ENCODE data around the gene TRIP12.
A peak's percentile ranks its signal among the peaks of the same experiment; 100 is the strongest.
"Not testable (repeated sequence)": the region's sequence is repeated elsewhere in the genome, so short reads cannot be mapped to it uniquely, and the experiment has no call there.

The TRIP12 gene

DNA sequence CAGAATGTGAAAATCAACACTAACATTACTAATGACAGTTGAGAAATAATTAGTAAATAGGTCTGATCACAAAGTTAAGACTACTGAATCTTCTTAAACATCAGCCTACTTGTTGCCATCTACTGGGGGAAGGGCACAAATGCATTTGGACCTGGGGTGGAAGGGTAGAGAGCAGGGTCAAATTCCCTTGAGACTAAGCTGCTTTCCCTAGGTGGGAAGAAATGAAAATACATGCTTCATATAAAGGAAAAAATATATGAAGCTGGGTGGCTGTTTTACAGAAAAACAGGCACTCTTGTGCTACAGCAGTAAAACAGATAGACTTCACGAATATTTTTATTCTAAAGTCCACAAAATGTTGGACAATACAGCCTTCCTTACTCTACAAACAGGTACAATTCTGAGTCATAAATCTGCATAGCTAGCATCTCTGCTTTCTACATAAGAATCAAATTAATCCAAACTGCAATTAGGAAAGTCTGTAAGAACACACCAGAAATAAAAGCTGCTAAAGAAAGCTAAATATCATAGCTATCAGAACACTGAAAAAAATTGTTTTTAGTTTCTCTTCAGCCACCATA lies 10.9 kb downstream of the TRIP12 start:
- no peak overlapping the region for H3K4me3 ChIP-seq (ENCODE audit: low read depth, low read length)
- no peak for DNase-seq (ENCODE audit: low read depth, low spot score)
- CTCF ChIA-PET = interaction anchor here (1.2 to 3.4 kb wide), 3 partner anchors 10 to 249 kb away, joined by 4 to 12 read pairs (median 5); no protein-coding TSS in a partner anchor
- POLR2A ChIA-PET = interaction anchor here (0.6 to 1.3 kb wide), 4 partner anchors 8 to 11 kb away, joined by 3 to 5 read pairs (median 4); partner anchors contain the start of gene TRIP12
- TF ChIP-seq, protein P1, sequence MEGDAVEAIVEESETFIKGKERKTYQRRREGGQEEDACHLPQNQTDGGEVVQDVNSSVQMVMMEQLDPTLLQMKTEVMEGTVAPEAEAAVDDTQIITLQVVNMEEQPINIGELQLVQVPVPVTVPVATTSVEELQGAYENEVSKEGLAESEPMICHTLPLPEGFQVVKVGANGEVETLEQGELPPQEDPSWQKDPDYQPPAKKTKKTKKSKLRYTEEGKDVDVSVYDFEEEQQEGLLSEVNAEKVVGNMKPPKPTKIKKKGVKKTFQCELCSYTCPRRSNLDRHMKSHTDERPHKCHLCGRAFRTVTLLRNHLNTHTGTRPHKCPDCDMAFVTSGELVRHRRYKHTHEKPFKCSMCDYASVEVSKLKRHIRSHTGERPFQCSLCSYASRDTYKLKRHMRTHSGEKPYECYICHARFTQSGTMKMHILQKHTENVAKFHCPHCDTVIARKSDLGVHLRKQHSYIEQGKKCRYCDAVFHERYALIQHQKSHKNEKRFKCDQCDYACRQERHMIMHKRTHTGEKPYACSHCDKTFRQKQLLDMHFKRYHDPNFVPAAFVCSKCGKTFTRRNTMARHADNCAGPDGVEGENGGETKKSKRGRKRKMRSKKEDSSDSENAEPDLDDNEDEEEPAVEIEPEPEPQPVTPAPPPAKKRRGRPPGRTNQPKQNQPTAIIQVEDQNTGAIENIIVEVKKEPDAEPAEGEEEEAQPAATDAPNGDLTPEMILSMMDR (IDR thresholded peaks at IDR 0.05; ENCODE audit: insufficient read depth, low read length, missing control alignments) = peak; percentile 9

- H3K4me3 ChIP-seq (ENCODE audit: low read depth, low read length) = no peak overlapping the region
- ChIA-PET POLR2A (interaction anchor here (1.1 kb wide), 1 partner anchor 11 kb away, joined by 4 read pairs; the partner anchor contains the start of gene TRIP12), CTCF (interaction anchor here (0.8 to 3.4 kb wide), 3 partner anchors 10 to 250 kb away, joined by 5 to 12 read pairs (median 5); no protein-coding TSS in a partner anchor)
- DNase-seq (ENCODE audit: low read depth, low spot score) = no peak
- TF ChIP-seq, protein P1 (IDR thresholded peaks at IDR 0.05; ENCODE audit: insufficient read depth, low read length, missing control alignments) = no peak
Observed at GRCh38 chr2:229910147-229910831, 11.5 kb downstream of the TRIP12 start.

DNA sequence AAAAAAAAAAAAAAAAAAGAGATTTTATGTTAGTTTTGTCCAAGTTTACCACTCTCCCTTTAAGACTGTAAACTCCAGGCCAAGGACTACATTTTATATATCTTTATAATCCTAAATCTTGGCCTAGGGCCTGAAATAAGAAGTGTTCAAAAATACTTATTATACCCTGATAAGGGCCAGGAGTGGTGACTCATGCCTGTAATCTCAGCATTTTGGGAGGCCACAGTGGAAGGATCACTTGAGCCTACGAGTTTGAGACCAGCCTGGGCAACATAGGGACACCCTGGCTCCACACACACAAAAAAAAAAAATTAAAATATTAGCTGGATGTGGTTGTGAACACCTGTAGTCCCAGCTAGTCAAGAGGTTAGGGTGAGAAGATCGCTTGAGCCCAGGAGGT lies 12.7 kb downstream of the TRIP12 start:
- no peak overlapping the region for H3K4me3 ChIP-seq (ENCODE audit: low read depth, low read length)
- ChIA-PET POLR2A (interaction anchor here (0.7 kb wide), 1 partner anchor 18 kb away, joined by 5 read pairs; no protein-coding TSS in a partner anchor), CTCF (no interaction called here)
- TF ChIP-seq, protein P1 (IDR thresholded peaks at IDR 0.05; ENCODE audit: insufficient read depth, low read length, missing control alignments) = no peak
- no peak for DNase-seq (ENCODE audit: low read depth, low spot score)

- H3K4me3 ChIP-seq (ENCODE audit: low read depth, low read length) = no peak overlapping the region
- ChIA-PET CTCF (interaction anchor here (1.0 kb wide), 1 partner anchor 104 kb away, joined by 3 read pairs; no protein-coding TSS in a partner anchor), POLR2A (no interaction called here)
- DNase-seq (ENCODE audit: low read depth, low spot score) = no peak
- TF ChIP-seq, protein P1 (IDR thresholded peaks at IDR 0.05; ENCODE audit: insufficient read depth, low read length, missing control alignments) = no peak
Observed at GRCh38 chr2:229905601-229906000, 16.2 kb downstream of the TRIP12 start.

GRCh38 chr2:229903037-229903436 lies 18.8 kb downstream of the TRIP12 start:
- ChIA-PET CTCF (interaction anchor here (1.2 kb wide), 1 partner anchor 257 kb away, joined by 3 read pairs; no protein-coding TSS in a partner anchor), POLR2A (no interaction called here)
- TF ChIP-seq, protein P1 (IDR thresholded peaks at IDR 0.05; ENCODE audit: insufficient read depth, low read length, missing control alignments) = no peak
- no peak overlapping the region for H3K4me3 ChIP-seq (ENCODE audit: low read depth, low read length)
- DNase-seq (ENCODE audit: low read depth, low spot score) = no peak

- TF ChIP-seq, protein P1 (IDR thresholded peaks at IDR 0.05; ENCODE audit: insufficient read depth, low read length, missing control alignments) = no peak
- CTCF ChIA-PET = interaction anchor here (1.2 kb wide), 2 partner anchors 100 to 258 kb away, joined by 3 read pairs; no protein-coding TSS in a partner anchor
- no peak overlapping the region for H3K4me3 ChIP-seq (ENCODE audit: low read depth, low read length)
- POLR2A ChIA-PET = interaction anchor here (1.5 kb wide), 1 partner anchor 19 kb away, joined by 4 read pairs; the partner anchor contains the start of gene TRIP12
- peak; percentile 17 for DNase-seq (ENCODE audit: low read depth, low spot score)
Observed at GRCh38 chr2:229901819-229902218, 20.0 kb downstream of the TRIP12 start.

DNA sequence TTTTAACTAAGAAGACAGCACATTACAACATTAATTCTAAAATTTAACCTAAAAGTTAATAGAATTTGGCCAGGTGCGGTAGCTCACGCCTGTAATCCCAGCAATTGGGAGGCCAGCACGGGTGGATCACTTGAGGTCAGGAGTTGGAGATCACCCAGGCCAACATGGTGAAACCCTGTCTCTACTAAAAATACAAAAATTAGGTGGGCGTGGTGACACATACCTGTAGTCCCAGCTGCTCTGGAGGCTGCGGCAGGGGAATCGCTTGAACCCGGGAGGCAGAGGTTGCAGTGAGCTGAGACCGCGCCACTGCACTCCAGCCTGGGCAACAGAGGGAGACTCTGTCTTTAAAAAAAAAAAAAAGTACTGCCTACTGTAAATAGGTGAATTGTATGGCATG lies 21.3 kb downstream of the TRIP12 start:
- POLR2A ChIA-PET = interaction anchor here (1.0 kb wide), 1 partner anchor 48 kb away, joined by 3 read pairs; no protein-coding TSS in a partner anchor
- H3K4me3 ChIP-seq (ENCODE audit: low read depth, low read length); CTCF ChIA-PET; DNase-seq (ENCODE audit: low read depth, low spot score): not testable (repeated sequence)

Data from AG04449 (cell line).